Endothelial cell of umbilical vein (primary cell): ENCODE data around the gene PCDHGA10. TPM values are rescaled to one million over a fixed set of nuclear protein-coding genes. Genes with fewer than 3 reads are reported as not detected.

Experiments
- BruUV-seq: library from RNA; stranded (reverse); fragments of 400-500 nt; replicated peaks from 2 replicates; lab custom pipeline; 2021; lab: Mats Ljungman, UMichigan
- CTCF ChIA-PET: fragments of 300-600, 350-600 bp; sonication (Branson Sonifier 250); formaldehyde crosslinking; loops from one replicate; lab custom pipeline; 2021; ENCODE audit warnings: antibody characterized with exemption, inconsistent platforms; lab: Charles Lee
- POLR2A ChIA-PET: fragments of 300-600, 350-600 bp; sonication (Branson Sonifier 250); formaldehyde crosslinking; loops from one replicate; lab custom pipeline; 2021; ENCODE audit warnings: antibody characterized with exemption, inconsistent platforms; lab: Charles Lee
- DNase-seq: peaks from one replicate; pipeline ENCODE4 v3.0.0-alpha.2; 2011; ENCODE audit warnings: low read depth, low spot score
- FAIRE-seq: peaks from 2 replicates; lab custom pipeline; 2011; peaks lifted over from hg19 to GRCh38; lab: Jason Lieb, UNC
- H2AFZ ChIP-seq: 2 replicates; pipeline ENCODE4 v1.6.0; 2012; ENCODE audit warnings: low read depth, low read length, control low read depth, inconsistent platforms
- H3K27ac ChIP-seq: 2 replicates; pipeline ENCODE4 v1.5.1; 2011; ENCODE audit warnings: low read depth, mild to moderate bottlenecking, control low read depth, low read length, moderate library complexity; ENCODE audit not compliant: insufficient read depth
- H3K27me3 ChIP-seq, 2 experiments: 2 replicates each; pipeline versions ENCODE4 v1.6.0 to v1.6.1; 2011; ENCODE audit warnings: low read length in 2 of 2, mixed read lengths in 1 of 2; ENCODE audit not compliant: control insufficient read depth in 2 of 2, insufficient read depth in 2 of 2
- H3K36me3 ChIP-seq, 2 experiments: 2 replicates in 1 of 2; 3 replicates in 1 of 2; pipeline ENCODE4 v1.5.1; 2011; ENCODE audit warnings: low read length in 2 of 2, mild to moderate bottlenecking in 1 of 2, moderate library complexity in 1 of 2; ENCODE audit not compliant: control insufficient read depth in 2 of 2, insufficient read depth in 2 of 2; ENCODE audit errors: extremely low read depth in 1 of 2
- H3K4me1 ChIP-seq: 3 replicates; pipeline ENCODE4 v1.5.1; 2011; ENCODE audit warnings: mild to moderate bottlenecking, low read length; ENCODE audit not compliant: control insufficient read depth, insufficient read depth; ENCODE audit errors: extremely low read depth
- H3K4me2 ChIP-seq: 2 replicates; pipeline ENCODE4 v1.6.1; 2011; ENCODE audit warnings: low read length, control low read depth, mixed read lengths; ENCODE audit not compliant: insufficient read depth
- H3K4me3 ChIP-seq, 3 experiments: fragments of 200-600 bp in 1 of 3; sonication (generic), shearing (Covaris generic) in 1 of 3; replicated peaks in 1 of 3; 2 replicates each; pipeline ENCODE4 v1.5.1; 2011 to 2016; ENCODE audit warnings: control low read depth in 3 of 3, low read length in 3 of 3, mild to moderate bottlenecking in 2 of 3, inconsistent platforms in 1 of 3, low read depth in 1 of 3, moderate library complexity in 1 of 3; ENCODE audit not compliant: insufficient read depth in 1 of 3
- H3K79me2 ChIP-seq: 2 replicates; pipeline ENCODE4 v1.6.0; 2012; ENCODE audit warnings: low read length, inconsistent platforms; ENCODE audit not compliant: control insufficient read depth, insufficient read depth
- H3K9ac ChIP-seq: replicated peaks from 2 replicates; pipeline ENCODE3; 2011; ENCODE audit warnings: low read length, control low read depth; ENCODE audit not compliant: insufficient read depth; ENCODE audit errors: extremely low read depth
- H3K9me1 ChIP-seq: replicated peaks from 3 replicates; pipeline ENCODE4 v1.6.0; 2011; ENCODE audit warnings: mild to moderate bottlenecking, low read length; ENCODE audit not compliant: control insufficient read depth, insufficient read depth; ENCODE audit errors: extremely low read depth
- H3K9me3 ChIP-seq: replicated peaks from 2 replicates; pipeline ENCODE4 v1.5.1; 2012; ENCODE audit warnings: low read length, inconsistent platforms; ENCODE audit not compliant: control insufficient read depth, insufficient read depth
- H4K20me1 ChIP-seq: replicated peaks from 2 replicates; pipeline ENCODE3; 2011; ENCODE audit warnings: mild to moderate bottlenecking, low read length; ENCODE audit not compliant: control insufficient read depth, insufficient read depth; ENCODE audit errors: extremely low read depth
- EZH2 ChIP-seq: IDR thresholded peaks from 2 replicates; pipeline ENCODE4 v1.6.1; 2012; ENCODE audit warnings: borderline replicate concordance, low read depth, mild to moderate bottlenecking, moderate library complexity, low read length, inconsistent platforms; ENCODE audit not compliant: severe bottlenecking
- MAX ChIP-seq: IDR thresholded peaks from 2 replicates; pipeline ENCODE4 v1.6.1; 2011; ENCODE audit not compliant: insufficient read depth, insufficient read length
- POLR2A ChIP-seq: IDR thresholded peaks from 2 replicates; pipeline ENCODE4 v1.6.1; 2012; ENCODE audit warnings: low read depth, mild to moderate bottlenecking, control low read depth, low read length
- dilution Hi-C: fragments of 300-500 bp; cut with MboI; formaldehyde crosslinking; loops from one replicate; pipeline ENCODE4 v1.15.0; 2019; ENCODE audit warnings: low sequenced_read_pairs; ENCODE audit not compliant: extremely low pct_ligation_motif_present
- intact Hi-C: fragments of 100-400 bp; cut with micrococcal nuclease; formaldehyde crosslinking; loops from one replicate; pipeline ENCODE4 v1.10.0; 2022
- polyA plus RNA-seq, 4 experiments: library from polyadenylated mRNA; depleted of rRNA in 3 of 4; stranded (reverse) in 3 of 4; unstranded in 1 of 4; fragments of >200 nt; gene quantifications; 2 replicates each; pipeline versions ENCODE4 v1.2.1 to v1.2.3, GENCODE V29; 2011 to 2012; ENCODE audit warnings: missing spikeins in 1 of 4
- total RNA-seq: library from RNA; stranded (reverse); gene quantifications from 2 replicates; pipeline ENCODE4 v1.2.3, GENCODE V29; 2021
- TF ChIP-seq, protein P1 (sequence below), 2 donors: IDR thresholded peaks; 1 replicate in 1 of 2; 2 replicates in 1 of 2; pipeline ENCODE4 v1.5.1; 2011; ENCODE audit warnings: low read length in 2 of 2, mild to moderate bottlenecking in 2 of 2, moderate library complexity in 2 of 2, control low read depth in 1 of 2, inconsistent platforms in 1 of 2, low read depth in 1 of 2; ENCODE audit not compliant: insufficient read depth in 1 of 2; ENCODE audit errors: extremely low read depth in 1 of 2

PCDHGA10 gene
- total and polyA plus RNA-seq, 2 donors (not counting 3 experiments of a cell fraction or from before 2014, with no cell fraction given) = 3.6 to 4.4 TPM

DNA sequence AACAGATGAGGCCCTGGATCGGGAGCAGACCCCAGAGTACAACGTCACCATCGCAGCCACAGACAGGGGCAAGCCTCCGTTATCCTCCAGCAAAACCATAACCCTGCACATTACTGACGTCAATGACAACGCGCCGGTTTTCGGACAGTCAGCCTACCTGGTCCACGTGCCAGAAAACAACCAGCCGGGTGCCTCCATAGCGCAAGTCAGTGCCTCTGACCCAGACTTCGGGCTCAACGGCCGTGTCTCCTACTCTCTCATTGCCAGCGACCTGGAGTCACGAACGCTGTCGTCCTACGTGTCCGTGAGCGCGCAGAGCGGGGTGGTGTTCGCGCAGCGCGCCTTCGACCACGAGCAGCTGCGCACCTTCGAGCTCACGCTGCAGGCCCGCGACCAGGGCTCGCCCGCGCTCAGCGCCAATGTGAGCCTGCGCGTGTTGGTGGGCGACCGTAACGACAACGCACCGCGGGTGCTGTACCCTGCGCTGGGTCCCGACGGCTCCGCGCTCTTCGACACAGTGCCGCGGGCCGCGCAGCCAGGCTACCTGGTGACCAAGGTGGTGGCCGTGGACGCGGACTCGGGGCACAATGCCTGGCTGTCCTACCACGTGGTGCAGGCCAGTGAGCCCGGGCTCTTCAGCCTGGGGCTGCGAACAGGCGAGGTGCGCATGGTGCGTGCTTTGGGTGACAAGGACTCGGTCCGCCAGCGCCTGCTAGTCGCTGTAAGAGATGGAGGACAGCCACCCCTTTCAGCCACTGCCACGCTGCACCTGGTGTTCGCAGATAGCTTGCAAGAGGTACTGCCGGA, 6.5 kb downstream of the PCDHGA10 start:
- ChIA-PET CTCF (interaction anchor here (1.1 to 11.3 kb wide), 8 partner anchors 11 to 149 kb away, joined by 3 to 335 read pairs (median 22); partner anchors contain the start of genes PCDHGA12 and PCDHGB6), POLR2A (interaction anchor here (1.0 kb wide), 1 partner anchor 143 kb away, joined by 3 read pairs; no protein-coding TSS in a partner anchor)
- TF ChIP-seq MAX (no peak), EZH2 (peak; percentile 93)
- dilution Hi-C loops (no loop called here), intact Hi-C loops (no loop called here)
- Histone ChIP-seq H3K27me3 (peaks cover 47 to 85% of the 10 kb centered on the region in 2 experiments), H3K9ac (no peak overlapping the region), H3K27ac (no peak overlapping the region), H3K4me3 (no peak overlapping the region), H3K9me3 (peaks cover 8% of the 10 kb centered on the region), H3K9me1 (no peaks in the 10 kb centered on the region), H3K79me2 (no peaks in the 10 kb centered on the region), H4K20me1 (no peaks in the 10 kb centered on the region), H3K4me2 (no peak overlapping the region), H3K36me3 (no peaks in the 10 kb centered on the region), H3K4me1 (peaks cover 15% of the 10 kb centered on the region), H2AFZ (no peak overlapping the region)
- FAIRE-seq = no peak
- BruUV-seq = no TSS peak
- no peak for DNase-seq

- Histone ChIP-seq H3K4me3 (peak within 1 kb of the TSS; percentile 39 to 83 (median 66)), H3K27ac (no peak within 1 kb of the TSS), H3K36me3 (no peaks in the 10 kb centered on the region), H3K79me2 (no peaks in the 10 kb centered on the region), H3K27me3 (peaks cover 40 to 84% of the 10 kb centered on the region in 2 experiments), H2AFZ (peak within 1 kb of the TSS; percentile 84), H3K9me3 (peaks cover 8% of the 10 kb centered on the region), H3K9ac (peak within 1 kb of the TSS; percentile 60), H3K9me1 (no peaks in the 10 kb centered on the region), H3K4me2 (peak within 1 kb of the TSS; percentile 90), H4K20me1 (no peaks in the 10 kb centered on the region), H3K4me1 (peaks cover 15% of the 10 kb centered on the region)
- DNase-seq (peak; percentile 78), FAIRE-seq (peak; percentile 71)
- ChIA-PET POLR2A (interaction anchor here (1.9 to 2.2 kb wide), 2 partner anchors 9 to 137 kb away, joined by 8 read pairs; partner anchors contain the start of gene PCDHGA12), CTCF (interaction anchor here (0.6 to 11.3 kb wide), 40 partner anchors 8 to 212 kb away, joined by 3 to 335 read pairs (median 6); partner anchors contain the start of genes DIAPH1, PCDHB12, PCDHGA1 and PCDHGA10)
- TF ChIP-seq, protein P1, sequence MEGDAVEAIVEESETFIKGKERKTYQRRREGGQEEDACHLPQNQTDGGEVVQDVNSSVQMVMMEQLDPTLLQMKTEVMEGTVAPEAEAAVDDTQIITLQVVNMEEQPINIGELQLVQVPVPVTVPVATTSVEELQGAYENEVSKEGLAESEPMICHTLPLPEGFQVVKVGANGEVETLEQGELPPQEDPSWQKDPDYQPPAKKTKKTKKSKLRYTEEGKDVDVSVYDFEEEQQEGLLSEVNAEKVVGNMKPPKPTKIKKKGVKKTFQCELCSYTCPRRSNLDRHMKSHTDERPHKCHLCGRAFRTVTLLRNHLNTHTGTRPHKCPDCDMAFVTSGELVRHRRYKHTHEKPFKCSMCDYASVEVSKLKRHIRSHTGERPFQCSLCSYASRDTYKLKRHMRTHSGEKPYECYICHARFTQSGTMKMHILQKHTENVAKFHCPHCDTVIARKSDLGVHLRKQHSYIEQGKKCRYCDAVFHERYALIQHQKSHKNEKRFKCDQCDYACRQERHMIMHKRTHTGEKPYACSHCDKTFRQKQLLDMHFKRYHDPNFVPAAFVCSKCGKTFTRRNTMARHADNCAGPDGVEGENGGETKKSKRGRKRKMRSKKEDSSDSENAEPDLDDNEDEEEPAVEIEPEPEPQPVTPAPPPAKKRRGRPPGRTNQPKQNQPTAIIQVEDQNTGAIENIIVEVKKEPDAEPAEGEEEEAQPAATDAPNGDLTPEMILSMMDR (IDR thresholded peaks at IDR 0.05; ENCODE audit: extremely low read depth in 1 of 2, insufficient read depth in 1 of 2, low read depth in 1 of 2, low read length in 2 of 2) = peak; percentile 53 to 71
- TF ChIP-seq POLR2A = no peak
- intact Hi-C loops (loop anchor here (1.0 to 5.0 kb wide), 4 partner anchors 9 to 103 kb away; partner anchors contain the start of genes PCDHGA12, PCDHGA6 and PCDHGB3), dilution Hi-C loops (no loop called here)
- TSS peak; percentile 41 for BruUV-seq
Measured at GRCh38 chr5:141420855-141421488, 8.2 kb downstream of the PCDHGA10 start, which contains the start of gene PCDHGA11. Gene PCDHGA11, plus strand, starts transcription at chr5:141421051. Its CDS starts 177 bp downstream, at chr5:141421228.
